Activated gamma-delta T cell treated with Interleukin-2 at 50 U/mL for 16 hours (primary cell): ENCODE results near the gene SH3TC1.

Source experiments
- DNase-seq: peaks from one replicate; pipeline ENCODE4 v3.0.0-alpha.2; 2020

The SH3TC1 gene

GRCh38 chr4:8280158-8280875, 81.2 kb downstream of the SH3TC1 start:
- DNase-seq, result no peak

- DNase-seq, result no peak
Observed at GRCh38 chr4:8280876-8281440, 81.9 kb downstream of the SH3TC1 start.

GRCh38 chr4:8281519-8282133, 82.5 kb downstream of the SH3TC1 start:
- no peak for DNase-seq

- no peak for DNase-seq
Observed at GRCh38 chr4:8282134-8282641, 83.1 kb downstream of the SH3TC1 start.

- no peak for DNase-seq
Observed at GRCh38 chr4:8282742-8283141, 83.7 kb downstream of the SH3TC1 start.

GRCh38 chr4:8283161-8283560, 84.1 kb downstream of the SH3TC1 start:
- no peak for DNase-seq

- no peak for DNase-seq
Observed at GRCh38 chr4:8283631-8284121, 84.6 kb downstream of the SH3TC1 start.

- DNase-seq, result no peak
Observed at GRCh38 chr4:8284391-8284790, 85.3 kb downstream of the SH3TC1 start.

- DNase-seq, result no peak
Observed at GRCh38 chr4:8285143-8285975, 86.3 kb downstream of the SH3TC1 start.

- DNase-seq, result no peak
Observed at GRCh38 chr4:8285976-8286718, 87.1 kb downstream of the SH3TC1 start.

- DNase-seq, result no peak
Observed at GRCh38 chr4:8286719-8287342, 87.7 kb downstream of the SH3TC1 start.

- no peak for DNase-seq
Observed at GRCh38 chr4:8287343-8288280, 88.5 kb downstream of the SH3TC1 start.

- no peak for DNase-seq
Observed at GRCh38 chr4:8289151-8289750, 90.2 kb downstream of the SH3TC1 start.

- no peak for DNase-seq
Observed at GRCh38 chr4:8289956-8290700, 91.0 kb downstream of the SH3TC1 start.

- no peak for DNase-seq
Observed at GRCh38 chr4:8290701-8290970, 91.5 kb downstream of the SH3TC1 start.
